Measurements from ENCODE around the gene GIGYF2. TPM values are rescaled to one million over a fixed set of nuclear protein-coding genes. Genes with fewer than 3 reads are reported as not detected.

The GIGYF2 gene
- total RNA-seq, 1 donor from 2014 or later: 63.4 TPM

- Mint-ChIP-seq H3K4me1 (ENCODE audit: unreplicated experiment) (peaks cover 1% of the 10 kb centered on the region), H3K36me3 (ENCODE audit: unreplicated experiment) (peaks cover 27% of the 10 kb centered on the region), H3K27ac (ENCODE audit: unreplicated experiment) (no peak overlapping the region), H3K27me3 (ENCODE audit: unreplicated experiment) (no peaks in the 10 kb centered on the region), H3K9me3 (ENCODE audit: unreplicated experiment) (no peaks in the 10 kb centered on the region), H3K4me3 (ENCODE audit: unreplicated experiment) (no peak overlapping the region)
- no peak for TF ChIP-seq CTCF (IDR thresholded peaks at IDR 0.05)
- DNase-seq (ENCODE audit: extremely low spot score, unreplicated experiment): no peak
These were observed 31.7 kb downstream of the GIGYF2 start for GRCh38 chr2:232728785-232729184.

- TF ChIP-seq CTCF (IDR thresholded peaks at IDR 0.05): no peak
- Mint-ChIP-seq H3K27me3 (ENCODE audit: unreplicated experiment) (no peaks in the 10 kb centered on the region), H3K4me3 (ENCODE audit: unreplicated experiment) (no peak overlapping the region), H3K27ac (ENCODE audit: unreplicated experiment) (no peak overlapping the region), H3K36me3 (ENCODE audit: unreplicated experiment) (peaks cover 29% of the 10 kb centered on the region), H3K4me1 (ENCODE audit: unreplicated experiment) (peaks cover 1% of the 10 kb centered on the region), H3K9me3 (ENCODE audit: unreplicated experiment) (no peaks in the 10 kb centered on the region)
- DNase-seq (ENCODE audit: extremely low spot score, unreplicated experiment): no peak
These were observed 34.3 kb downstream of the GIGYF2 start for GRCh38 chr2:232731470-232731869.

GRCh38 chr2:232741294-232741693, 44.2 kb downstream of the GIGYF2 start:
- H3K4me3 Mint-ChIP-seq (ENCODE audit: unreplicated experiment): no peak overlapping the region
- H3K36me3 Mint-ChIP-seq (ENCODE audit: unreplicated experiment): peaks cover 18% of the 10 kb centered on the region
- no peaks in the 10 kb centered on the region for H3K27me3 Mint-ChIP-seq (ENCODE audit: unreplicated experiment)
- H3K27ac Mint-ChIP-seq (ENCODE audit: unreplicated experiment): no peak overlapping the region
- TF ChIP-seq CTCF (IDR thresholded peaks at IDR 0.05): no peak
- H3K9me3 Mint-ChIP-seq (ENCODE audit: unreplicated experiment): no peaks in the 10 kb centered on the region
- H3K4me1 Mint-ChIP-seq (ENCODE audit: unreplicated experiment): no peaks in the 10 kb centered on the region
- no peak for DNase-seq (ENCODE audit: extremely low spot score, unreplicated experiment)

- H3K27ac Mint-ChIP-seq (ENCODE audit: unreplicated experiment): no peak overlapping the region
- DNase-seq (ENCODE audit: extremely low spot score, unreplicated experiment): no peak
- no peaks in the 10 kb centered on the region for H3K9me3 Mint-ChIP-seq (ENCODE audit: unreplicated experiment)
- TF ChIP-seq CTCF (IDR thresholded peaks at IDR 0.05): no peak
- H3K27me3 Mint-ChIP-seq (ENCODE audit: unreplicated experiment): no peaks in the 10 kb centered on the region
- H3K4me1 Mint-ChIP-seq (ENCODE audit: unreplicated experiment): no peaks in the 10 kb centered on the region
- peaks cover 18% of the 10 kb centered on the region for H3K36me3 Mint-ChIP-seq (ENCODE audit: unreplicated experiment)
- no peak overlapping the region for H3K4me3 Mint-ChIP-seq (ENCODE audit: unreplicated experiment)
These were observed 44.8 kb downstream of the GIGYF2 start for GRCh38 chr2:232741972-232742371.

- H3K4me3 Mint-ChIP-seq (ENCODE audit: unreplicated experiment): no peak overlapping the region
- no peak for TF ChIP-seq CTCF (IDR thresholded peaks at IDR 0.05)
- no peak overlapping the region for H3K27ac Mint-ChIP-seq (ENCODE audit: unreplicated experiment)
- H3K9me3 Mint-ChIP-seq (ENCODE audit: unreplicated experiment): no peaks in the 10 kb centered on the region
- no peak for DNase-seq (ENCODE audit: extremely low spot score, unreplicated experiment)
- no peaks in the 10 kb centered on the region for H3K27me3 Mint-ChIP-seq (ENCODE audit: unreplicated experiment)
- H3K36me3 Mint-ChIP-seq (ENCODE audit: unreplicated experiment): peaks cover 25% of the 10 kb centered on the region
- no peaks in the 10 kb centered on the region for H3K4me1 Mint-ChIP-seq (ENCODE audit: unreplicated experiment)
These were observed 47.8 kb downstream of the GIGYF2 start for GRCh38 chr2:232744963-232745362.
